Vagina (tissue), 2 donors: ENCODE measurements around the gene PLEKHA5.

Experiments
- POLR2A ChIP-seq, 2 donors: fragments of 450-650 bp; IDR thresholded peaks; one replicate each; pipeline ENCODE4 v1.6.1; 2017; ENCODE audit warnings: antibody characterized with exemption in 2 of 2, mild to moderate bottlenecking in 2 of 2, moderate library complexity in 2 of 2
- TF ChIP-seq, protein P1 (sequence below), 3 experiments: fragments of 450-650 bp in 2 of 3; fragments of 200-600 bp in 1 of 3; sonication (generic) in 1 of 3; IDR thresholded peaks; one replicate each; pipeline ENCODE4 v1.5.1; 2017 to 2019; ENCODE audit warnings: antibody characterized with exemption in 3 of 3, mild to moderate bottlenecking in 2 of 3, moderate library complexity in 2 of 3

DNA sequence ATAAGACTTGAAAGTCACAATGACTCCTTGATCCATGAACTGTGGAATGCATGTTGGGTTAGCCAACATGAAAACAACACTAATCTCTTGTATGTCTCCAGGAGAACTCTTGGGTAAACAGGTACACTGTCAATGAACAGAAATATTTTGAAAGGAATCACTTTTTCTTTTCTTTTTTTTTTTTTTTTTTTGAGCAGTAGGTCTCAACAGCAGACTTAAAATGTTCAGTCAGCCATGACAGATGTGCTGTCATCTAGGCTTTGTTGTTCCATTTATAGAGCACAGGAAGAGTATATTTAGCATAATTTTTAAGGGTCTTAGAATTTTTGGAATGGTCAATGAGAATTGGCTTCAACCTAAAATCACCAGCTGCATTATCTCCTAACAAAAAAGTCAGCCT, 2.3 kb upstream of the PLEKHA5 start:
- TF ChIP-seq, protein P1, sequence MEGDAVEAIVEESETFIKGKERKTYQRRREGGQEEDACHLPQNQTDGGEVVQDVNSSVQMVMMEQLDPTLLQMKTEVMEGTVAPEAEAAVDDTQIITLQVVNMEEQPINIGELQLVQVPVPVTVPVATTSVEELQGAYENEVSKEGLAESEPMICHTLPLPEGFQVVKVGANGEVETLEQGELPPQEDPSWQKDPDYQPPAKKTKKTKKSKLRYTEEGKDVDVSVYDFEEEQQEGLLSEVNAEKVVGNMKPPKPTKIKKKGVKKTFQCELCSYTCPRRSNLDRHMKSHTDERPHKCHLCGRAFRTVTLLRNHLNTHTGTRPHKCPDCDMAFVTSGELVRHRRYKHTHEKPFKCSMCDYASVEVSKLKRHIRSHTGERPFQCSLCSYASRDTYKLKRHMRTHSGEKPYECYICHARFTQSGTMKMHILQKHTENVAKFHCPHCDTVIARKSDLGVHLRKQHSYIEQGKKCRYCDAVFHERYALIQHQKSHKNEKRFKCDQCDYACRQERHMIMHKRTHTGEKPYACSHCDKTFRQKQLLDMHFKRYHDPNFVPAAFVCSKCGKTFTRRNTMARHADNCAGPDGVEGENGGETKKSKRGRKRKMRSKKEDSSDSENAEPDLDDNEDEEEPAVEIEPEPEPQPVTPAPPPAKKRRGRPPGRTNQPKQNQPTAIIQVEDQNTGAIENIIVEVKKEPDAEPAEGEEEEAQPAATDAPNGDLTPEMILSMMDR (IDR thresholded peaks at IDR 0.05), result no peak
- TF ChIP-seq POLR2A (IDR thresholded peaks at IDR 0.05), result no peak
